Tibial artery (tissue), 4 donors: ENCODE measurements around the gene RHBDL3.
A peak's percentile ranks its signal among the peaks of the same experiment; 100 is the strongest.

Source experiments
- DNase-seq, 2 donors: peaks; one replicate each; pipeline ENCODE4 v3.0.0-alpha.2; 2019
- H3K27ac ChIP-seq, 2 donors: fragments of 200-600 bp; sonication (generic) in 1 of 2; 1 replicate in 1 of 2; 2 replicates in 1 of 2; pipeline ENCODE4 v1.5.1; 2018 to 2019; ENCODE audit warnings: mild to moderate bottlenecking in 1 of 2
- H3K27me3 ChIP-seq, 2 donors: fragments of 200-600 bp; sonication (generic) in 1 of 2; one replicate each; pipeline versions ENCODE4 v1.5.1 to v1.6.0; 2016 to 2019
- H3K36me3 ChIP-seq, 3 donors: fragments of 200-600 bp; sonication (generic) in 2 of 3; one replicate each; pipeline ENCODE4 v1.5.1; 2016 to 2019; ENCODE audit warnings: mild to moderate bottlenecking in 2 of 3
- H3K4me1 ChIP-seq, 4 donors: fragments of 200-600 bp; sonication (generic) in 2 of 4; 1 replicate in 3 of 4; 2 replicates in 1 of 4; pipeline ENCODE4 v1.5.1; 2016 to 2019
- H3K4me3 ChIP-seq, 2 donors: fragments of 200-600 bp; sonication (generic) in 1 of 2; 1 replicate in 1 of 2; 2 replicates in 1 of 2; pipeline ENCODE4 v1.5.1; 2018 to 2019; ENCODE audit warnings: mild to moderate bottlenecking in 2 of 2
- H3K9me3 ChIP-seq, 3 donors: fragments of 200-600 bp; sonication (generic) in 1 of 3; one replicate each; pipeline ENCODE4 v1.5.1; 2016 to 2019
- CTCF ChIP-seq, 2 experiments: fragments of 200-600 bp in 1 of 2; fragments of 450-650 bp in 1 of 2; IDR thresholded peaks; one replicate each; pipeline ENCODE4 v1.5.1; 2017 to 2019; ENCODE audit warnings: antibody characterized with exemption in 2 of 2, mild to moderate bottlenecking in 1 of 2, moderate library complexity in 1 of 2
- intact Hi-C: fragments of 100-400 bp; cut with DNase I; formaldehyde crosslinking; loops from one replicate; pipeline ENCODE4 v1.15.0; 2023; ENCODE audit warnings: low total_unique reads

The RHBDL3 gene

GRCh38 chr17:32341141-32341856, 75.7 kb downstream of the RHBDL3 start:
- H3K9me3 ChIP-seq: no peaks in the 10 kb centered on the region
- no peak for TF ChIP-seq CTCF (IDR thresholded peaks at IDR 0.05)
- H3K4me3 ChIP-seq: peak overlapping the region; percentile 60 to 66
- H3K27ac ChIP-seq: peak overlapping the region; percentile 75 to 76
- H3K27me3 ChIP-seq: no peaks in the 10 kb centered on the region
- DNase-seq: no peak
- peaks cover 8 to 33% (median 26%) of the 10 kb centered on the region in 3 donors for H3K36me3 ChIP-seq
- peaks cover 0 to 19% (median 9%) of the 10 kb centered on the region in 4 donors for H3K4me1 ChIP-seq
- intact Hi-C loops: no loop called here

GRCh38 chr17:32341857-32342602, 76.4 kb downstream of the RHBDL3 start, which contains the start of gene C17orf75:
Gene C17orf75, minus strand, starts transcription at chr17:32342173. Its CDS starts 34 bp downstream, at chr17:32342139.
- intact Hi-C loops: no loop called here

GRCh38 chr17:32342603-32343325, 77.1 kb downstream of the RHBDL3 start:
- TF ChIP-seq CTCF (IDR thresholded peaks at IDR 0.05): no peak
- Histone ChIP-seq H3K36me3 (peaks cover 0 to 18% (median 12%) of the 10 kb centered on the region in 3 donors), H3K4me1 (peaks cover 0 to 19% (median 9%) of the 10 kb centered on the region in 4 donors), H3K27me3 (no peaks in the 10 kb centered on the region), H3K27ac (peak overlapping the region; percentile 75 to 76), H3K4me3 (peak overlapping the region; percentile 60 to 66), H3K9me3 (no peaks in the 10 kb centered on the region)
- intact Hi-C loops: no loop called here
- DNase-seq: no peak

More at GRCh38 chr17:32341857-32342602, 76.4 kb downstream of the RHBDL3 start, which contains the start of gene C17orf75:
- H3K27me3 ChIP-seq: no peaks in the 10 kb centered on the region
- peak; percentile 59 to 87 for DNase-seq
- peak within 1 kb of the TSS; percentile 60 to 66 for H3K4me3 ChIP-seq
- no peak for TF ChIP-seq CTCF (IDR thresholded peaks at IDR 0.05)
- peaks cover 3 to 25% (median 19%) of the 10 kb centered on the region in 3 donors for H3K36me3 ChIP-seq
- H3K9me3 ChIP-seq: no peaks in the 10 kb centered on the region
- H3K27ac ChIP-seq: peak within 1 kb of the TSS; percentile 75 to 76
- peaks cover 0 to 19% (median 9%) of the 10 kb centered on the region in 4 donors for H3K4me1 ChIP-seq

- DNase-seq: no peak
- H3K27ac ChIP-seq: no peak overlapping the region
- H3K9me3 ChIP-seq: no peaks in the 10 kb centered on the region
- peaks cover 0 to 22% (median 15%) of the 10 kb centered on the region in 4 donors for H3K4me1 ChIP-seq
- TF ChIP-seq CTCF (IDR thresholded peaks at IDR 0.05): no peak
- intact Hi-C loops: no loop called here
- no peaks in the 10 kb centered on the region for H3K36me3 ChIP-seq
- H3K27me3 ChIP-seq: no peaks in the 10 kb centered on the region
- no peak overlapping the region for H3K4me3 ChIP-seq
Observed at GRCh38 chr17:32345951-32346600, 80.4 kb downstream of the RHBDL3 start.

- Histone ChIP-seq H3K27me3 (no peaks in the 10 kb centered on the region), H3K9me3 (no peaks in the 10 kb centered on the region), H3K4me3 (no peak overlapping the region), H3K4me1 (peaks cover 0 to 30% (median 25%) of the 10 kb centered on the region in 4 donors), H3K36me3 (peaks cover 0 to 13% (median 9%) of the 10 kb centered on the region in 3 donors), H3K27ac (no peak overlapping the region)
- no peak for TF ChIP-seq CTCF (IDR thresholded peaks at IDR 0.05)
- no peak for DNase-seq
- intact Hi-C loops: no loop called here
Observed at GRCh38 chr17:32348483-32348800, 82.8 kb downstream of the RHBDL3 start.
